H1 (cell line): Measurements from ENCODE around the gene TAF8. TPM values are rescaled to one million over a fixed set of nuclear protein-coding genes. Genes with fewer than 3 reads are reported as not detected.
A peak's percentile ranks its signal among the peaks of the same experiment; 100 is the strongest.

Experiments
- ASH2L ChIP-seq: fragments of 200-600, 300-600 bp; sonication (generic); IDR thresholded peaks from one replicate; pipeline ENCODE4 v1.7.1; 2017; ENCODE audit warnings: low read length
- ATF3 ChIP-seq: IDR thresholded peaks from 2 replicates; pipeline ENCODE4 v1.6.1; 2011; ENCODE audit warnings: low read depth, mild to moderate bottlenecking, low read length; ENCODE audit not compliant: insufficient read depth
- CEBPB ChIP-seq: IDR thresholded peaks from 2 replicates; pipeline ENCODE4 v1.6.1; 2012; ENCODE audit warnings: low read depth, low read length
- E2F6 ChIP-seq: IDR thresholded peaks from 2 replicates; pipeline ENCODE4 v1.6.1; 2012; ENCODE audit warnings: inconsistent platforms
- JUN ChIP-seq: IDR thresholded peaks from 2 replicates; pipeline ENCODE4 v1.6.1; 2011; ENCODE audit warnings: low read depth, mild to moderate bottlenecking, improper control_type of control experiment, low read length
- JUND ChIP-seq: IDR thresholded peaks from 2 replicates; pipeline ENCODE4 v1.6.1; 2011; ENCODE audit warnings: mild to moderate bottlenecking, improper control_type of control experiment, low read length
- MAFK ChIP-seq: IDR thresholded peaks from 2 replicates; pipeline ENCODE4 v1.6.1; 2012; ENCODE audit warnings: low read depth, mild to moderate bottlenecking, improper control_type of control experiment, low read length
- POLR2AphosphoS5 ChIP-seq: IDR thresholded peaks from 2 replicates; pipeline ENCODE4 v1.6.1; 2011; ENCODE audit warnings: low read depth, low read length
- RAD21 ChIP-seq, 2 experiments: IDR thresholded peaks in 1 of 2; conservative IDR thresholded peaks in 1 of 2; 2 replicates each; pipeline ENCODE4 v1.6.1; 2011; ENCODE audit warnings: low read depth in 2 of 2, low read length in 2 of 2, improper control_type of control experiment in 1 of 2, inconsistent platforms in 1 of 2, mild to moderate bottlenecking in 1 of 2, moderate library complexity in 1 of 2
- SIN3A ChIP-seq, 2 experiments: IDR thresholded peaks in 1 of 2; conservative IDR thresholded peaks in 1 of 2; 2 replicates each; pipeline ENCODE4 v1.6.1; 2011 to 2012; ENCODE audit warnings: low read length in 2 of 2, improper control_type of control experiment in 1 of 2, low read depth in 1 of 2, mild to moderate bottlenecking in 1 of 2
- SP1 ChIP-seq: IDR thresholded peaks from 2 replicates; pipeline ENCODE4 v1.6.1; 2011; ENCODE audit warnings: low read depth, low read length
- SUZ12 ChIP-seq: fragments of 200-600 bp; sonication (generic); IDR thresholded peaks from 2 replicates; pipeline ENCODE4 v1.6.1; 2012; ENCODE audit warnings: mild to moderate bottlenecking, inconsistent platforms, low read length, moderate library complexity, mixed read lengths
- TAF1 ChIP-seq: IDR thresholded peaks from 2 replicates; pipeline ENCODE4 v1.6.1; 2011; ENCODE audit warnings: mild to moderate bottlenecking, low read depth, low read length
- TEAD4 ChIP-seq: IDR thresholded peaks from 2 replicates; pipeline ENCODE4 v1.6.1; 2012; ENCODE audit warnings: low read depth, low read length, inconsistent platforms, mixed read lengths
- YY1 ChIP-seq: IDR thresholded peaks from 2 replicates; pipeline ENCODE4 v1.6.1; 2011; ENCODE audit warnings: low read depth, mild to moderate bottlenecking, low read length
- polyA plus RNA-seq, 7 experiments: library from polyadenylated mRNA; depleted of rRNA in 3 of 7; stranded (reverse) in 5 of 7; unstranded in 2 of 7; fragments of >200 nt in 5 of 7; fragments of 200-250 nt in 2 of 7; gene quantifications; 1 replicate in 5 of 7; 2 replicates in 1 of 7; 4 replicates in 1 of 7; pipeline versions ENCODE4 v1.2.1 to v1.2.3, GENCODE V29; 2011 to 2013; ENCODE audit warnings: missing spikeins in 2 of 7, mixed read lengths in 2 of 7
- total RNA-seq: library from RNA; stranded (reverse); fragmentation: NEBNext Ultra II Directional; extraction: Animal tissue kit (Norgen Biotek cat#: 25700); gene quantifications from 2 replicates; pipeline ENCODE4 v1.2.1, GENCODE V29; 2021

TAF8 gene
- total and polyA plus RNA-seq, 2 of the 8 experiments (the other 6 are each of a cell fraction or from before 2014, with no cell fraction given): 32.2 to 34.0 TPM

GRCh38 chr6:42104095-42104803 lies 53.9 kb downstream of the TAF8 start (continued):
- TF ChIP-seq SP1 (no peak), YY1 (0 out of 2 replicates have a peak, but pooled peaks have one; percentile 6), CEBPB (no peak), SUZ12 (no peak), JUND (0 out of 2 replicates have a peak, but pooled peaks have one; percentile 2), SIN3A (conservative IDR thresholded peaks at IDR 0.05 in 1 of 2, IDR thresholded peaks at IDR 0.05 in 1 of 2; ENCODE audit: low read depth in 1 of 2, low read length in 2 of 2) (0 out of 4 replicates have a peak, but pooled peaks of 1 of the 2 experiments have one; percentile 16), E2F6 (no peak), MAFK (no peak), ASH2L (peak; percentile 42), POLR2AphosphoS5 (0 out of 2 replicates have a peak, but pooled peaks have one; percentile 2), TEAD4 (no peak), JUN (no peak), TAF1 (no peak), RAD21 (IDR thresholded peaks at IDR 0.05 in 1 of 2, conservative IDR thresholded peaks at IDR 0.05 in 1 of 2; ENCODE audit: low read depth in 2 of 2, low read length in 2 of 2) (peak; percentile 52 to 58), ATF3 (no peak)
